ENCODE data around the gene FANCC.

Gene FANCC

GRCh38 chr9:95095641-95096355, 221.7 kb downstream of the FANCC start:
- DNase-seq (ENCODE audit: low read depth): no peak

DNA sequence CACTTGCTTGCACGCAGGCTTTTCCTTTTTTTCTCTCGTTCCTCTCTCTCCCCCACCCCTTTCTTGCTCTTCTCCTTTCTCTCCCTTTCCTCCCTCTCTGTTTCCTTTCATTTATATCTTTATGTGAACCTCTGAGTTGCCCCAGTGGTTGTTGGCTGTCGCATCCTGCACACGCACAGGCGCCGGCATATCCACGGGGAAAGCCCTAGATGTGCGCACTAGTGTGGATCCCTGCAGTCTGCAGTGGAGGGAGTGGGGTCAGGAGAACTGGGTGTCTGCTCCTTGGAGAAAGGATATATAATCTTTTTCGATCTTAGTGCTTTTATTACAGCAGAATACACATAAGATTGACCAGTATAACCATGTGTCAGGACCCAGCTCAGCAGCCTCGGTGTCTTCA, 223.5 kb downstream of the FANCC start:
- Histone ChIP-seq H3K9ac (ENCODE audit: low read length) (no peak overlapping the region), H3K36me3 (ENCODE audit: control insufficient read depth, insufficient read depth, low read length, severe bottlenecking) (peaks cover 4% of the 10 kb centered on the region), H3K27me3 (replicated peaks; ENCODE audit: control insufficient read depth, insufficient read depth, low read length) (no peaks in the 10 kb centered on the region), H3K4me3 (ENCODE audit: low read length) (no peak overlapping the region), H3K4me1 (ENCODE audit: control insufficient read depth, insufficient read depth, low read length) (peaks cover 22% of the 10 kb centered on the region), H3K9me3 (ENCODE audit: control insufficient read depth, low read length) (no peaks in the 10 kb centered on the region)
- DNase-seq (ENCODE audit: low read depth): no peak

More at GRCh38 chr9:95095641-95096355, 221.7 kb downstream of the FANCC start:
- H3K4me3 ChIP-seq (ENCODE audit: low read length): no peak overlapping the region
- peaks cover 35% of the 10 kb centered on the region for H3K4me1 ChIP-seq (ENCODE audit: control insufficient read depth, insufficient read depth, low read length)
- no peak overlapping the region for H3K9ac ChIP-seq (ENCODE audit: low read length)
- no peaks in the 10 kb centered on the region for H3K27me3 ChIP-seq (replicated peaks; ENCODE audit: control insufficient read depth, insufficient read depth, low read length)
- H3K36me3 ChIP-seq (ENCODE audit: control insufficient read depth, insufficient read depth, low read length, severe bottlenecking): no peaks in the 10 kb centered on the region
- H3K9me3 ChIP-seq (ENCODE audit: control insufficient read depth, low read length): no peaks in the 10 kb centered on the region

GRCh38 chr9:95093586-95093985, 223.9 kb downstream of the FANCC start:
- H3K9me3 ChIP-seq (ENCODE audit: control insufficient read depth, low read length): no peaks in the 10 kb centered on the region
- no peak overlapping the region for H3K4me3 ChIP-seq (ENCODE audit: low read length)
- H3K27me3 ChIP-seq (replicated peaks; ENCODE audit: control insufficient read depth, insufficient read depth, low read length): no peaks in the 10 kb centered on the region
- H3K4me1 ChIP-seq (ENCODE audit: control insufficient read depth, insufficient read depth, low read length): peaks cover 22% of the 10 kb centered on the region
- H3K9ac ChIP-seq (ENCODE audit: low read length): no peak overlapping the region
- no peak for DNase-seq (ENCODE audit: low read depth)
- peaks cover 6% of the 10 kb centered on the region for H3K36me3 ChIP-seq (ENCODE audit: control insufficient read depth, insufficient read depth, low read length, severe bottlenecking)

GRCh38 chr9:95092262-95093072, 225.0 kb downstream of the FANCC start:
- H3K4me1 ChIP-seq (ENCODE audit: control insufficient read depth, insufficient read depth, low read length): peaks cover 22% of the 10 kb centered on the region
- H3K4me3 ChIP-seq (ENCODE audit: low read length): no peak overlapping the region
- peak; percentile 85 for DNase-seq (ENCODE audit: low read depth)
- no peaks in the 10 kb centered on the region for H3K27me3 ChIP-seq (replicated peaks; ENCODE audit: control insufficient read depth, insufficient read depth, low read length)
- peak overlapping the region; percentile 19 for H3K9ac ChIP-seq (ENCODE audit: low read length)
- peaks cover 6% of the 10 kb centered on the region for H3K36me3 ChIP-seq (ENCODE audit: control insufficient read depth, insufficient read depth, low read length, severe bottlenecking)
- no peaks in the 10 kb centered on the region for H3K9me3 ChIP-seq (ENCODE audit: control insufficient read depth, low read length)

DNA sequence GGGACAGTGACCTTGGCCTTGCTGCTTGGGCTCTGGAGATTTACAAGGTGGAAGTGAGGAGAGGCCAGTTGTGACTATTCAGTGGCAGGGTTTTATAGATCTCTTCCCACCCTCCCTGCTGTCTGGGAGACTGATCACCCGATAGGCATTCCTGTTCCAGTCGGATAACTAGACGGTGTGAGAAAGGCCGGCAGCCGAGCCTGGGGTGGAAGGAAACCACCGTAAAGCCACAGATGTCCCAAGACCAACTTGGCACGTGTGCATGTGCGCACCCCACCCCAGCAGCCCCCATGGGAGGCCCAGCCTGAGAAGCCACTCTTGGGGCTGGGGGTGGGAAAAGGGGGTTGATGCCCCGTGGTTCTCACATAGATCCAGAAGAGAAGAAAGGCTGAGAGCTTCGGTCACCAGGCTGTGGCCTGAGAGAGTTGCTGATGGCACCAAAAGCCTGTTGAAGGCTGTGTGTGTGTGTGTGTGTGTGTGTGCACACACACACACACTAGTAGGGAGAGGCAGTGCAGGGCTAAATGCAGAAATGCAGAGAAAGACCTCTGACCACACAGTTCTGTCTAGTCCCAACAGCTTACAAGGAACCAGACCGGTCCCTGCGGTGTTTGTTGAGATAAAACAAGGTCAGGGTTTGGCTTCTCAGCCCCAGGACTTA, 225.8 kb downstream of the FANCC start:
- Histone ChIP-seq H3K4me3 (ENCODE audit: low read length) (no peak overlapping the region), H3K27me3 (replicated peaks; ENCODE audit: control insufficient read depth, insufficient read depth, low read length) (no peaks in the 10 kb centered on the region), H3K9ac (ENCODE audit: low read length) (peak overlapping the region; percentile 19), H3K36me3 (ENCODE audit: control insufficient read depth, insufficient read depth, low read length, severe bottlenecking) (peaks cover 8% of the 10 kb centered on the region), H3K4me1 (ENCODE audit: control insufficient read depth, insufficient read depth, low read length) (peaks cover 22% of the 10 kb centered on the region), H3K9me3 (ENCODE audit: control insufficient read depth, low read length) (no peaks in the 10 kb centered on the region)
- DNase-seq (ENCODE audit: low read depth): peak; percentile 75

- no peaks in the 10 kb centered on the region for H3K9me3 ChIP-seq (ENCODE audit: control insufficient read depth, low read length)
- H3K27me3 ChIP-seq (replicated peaks; ENCODE audit: control insufficient read depth, insufficient read depth, low read length): no peaks in the 10 kb centered on the region
- peaks cover 22% of the 10 kb centered on the region for H3K4me1 ChIP-seq (ENCODE audit: control insufficient read depth, insufficient read depth, low read length)
- H3K9ac ChIP-seq (ENCODE audit: low read length): no peak overlapping the region
- DNase-seq (ENCODE audit: low read depth): no peak
- peaks cover 15% of the 10 kb centered on the region for H3K36me3 ChIP-seq (ENCODE audit: control insufficient read depth, insufficient read depth, low read length, severe bottlenecking)
- H3K4me3 ChIP-seq (ENCODE audit: low read length): no peak overlapping the region
Measured at GRCh38 chr9:95090871-95091577, 226.5 kb downstream of the FANCC start.

DNA sequence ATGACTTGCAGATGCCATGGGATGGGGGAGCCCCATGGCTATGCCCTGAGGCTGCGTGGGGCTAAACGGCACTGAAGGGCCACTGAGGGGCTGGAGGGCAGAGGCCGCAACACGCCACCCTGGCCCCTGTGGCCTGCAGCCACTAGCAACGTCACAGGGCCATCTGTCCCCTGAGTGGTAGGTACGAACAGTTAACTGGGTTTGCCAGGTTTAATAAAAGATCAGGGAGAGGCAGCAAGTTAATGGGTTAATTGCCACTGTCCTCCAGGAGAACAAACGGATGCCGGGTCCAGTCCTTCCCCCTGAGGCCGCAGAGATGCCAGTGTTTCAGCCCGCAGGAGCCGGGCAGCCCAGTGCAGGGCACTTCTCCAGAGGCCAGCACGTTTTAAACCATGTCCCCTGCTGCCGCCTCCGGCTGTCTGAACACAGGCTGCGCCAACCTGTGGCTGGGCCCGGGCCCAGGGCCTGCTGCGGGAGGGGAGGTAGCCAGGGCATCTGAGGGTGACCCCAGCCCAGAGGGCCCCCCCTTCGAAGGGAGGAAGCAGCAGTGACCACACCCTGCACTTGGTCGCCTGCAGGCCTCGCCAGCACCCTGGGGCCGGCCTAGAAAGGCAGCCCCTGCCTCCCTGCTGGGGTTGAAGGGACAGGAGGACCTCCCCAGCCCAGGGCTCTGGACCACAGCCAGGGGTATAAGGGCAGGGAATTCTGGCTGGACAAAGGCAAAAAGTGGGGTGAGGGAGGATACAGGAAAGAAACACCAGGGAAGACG, 227.3 kb downstream of the FANCC start:
- no peak overlapping the region for H3K9ac ChIP-seq (ENCODE audit: low read length)
- no peaks in the 10 kb centered on the region for H3K9me3 ChIP-seq (ENCODE audit: control insufficient read depth, low read length)
- no peak for DNase-seq (ENCODE audit: low read depth)
- no peaks in the 10 kb centered on the region for H3K27me3 ChIP-seq (replicated peaks; ENCODE audit: control insufficient read depth, insufficient read depth, low read length)
- peaks cover 23% of the 10 kb centered on the region for H3K36me3 ChIP-seq (ENCODE audit: control insufficient read depth, insufficient read depth, low read length, severe bottlenecking)
- no peak overlapping the region for H3K4me3 ChIP-seq (ENCODE audit: low read length)
- peaks cover 22% of the 10 kb centered on the region for H3K4me1 ChIP-seq (ENCODE audit: control insufficient read depth, insufficient read depth, low read length)

- Histone ChIP-seq H3K27me3 (replicated peaks; ENCODE audit: control insufficient read depth, insufficient read depth, low read length) (no peaks in the 10 kb centered on the region), H3K4me3 (ENCODE audit: low read length) (no peak overlapping the region), H3K9me3 (ENCODE audit: control insufficient read depth, low read length) (no peaks in the 10 kb centered on the region), H3K4me1 (ENCODE audit: control insufficient read depth, insufficient read depth, low read length) (peaks cover 22% of the 10 kb centered on the region), H3K9ac (ENCODE audit: low read length) (no peak overlapping the region), H3K36me3 (ENCODE audit: control insufficient read depth, insufficient read depth, low read length, severe bottlenecking) (peaks cover 29% of the 10 kb centered on the region)
- DNase-seq (ENCODE audit: low read depth): no peak
Measured at GRCh38 chr9:95089257-95090022, 228.1 kb downstream of the FANCC start.

GRCh38 chr9:95088421-95089161, 228.9 kb downstream of the FANCC start:
- Histone ChIP-seq H3K4me1 (ENCODE audit: control insufficient read depth, insufficient read depth, low read length) (peaks cover 22% of the 10 kb centered on the region), H3K27me3 (replicated peaks; ENCODE audit: control insufficient read depth, insufficient read depth, low read length) (no peaks in the 10 kb centered on the region)

More at GRCh38 chr9:95088421-95089161, 228.9 kb downstream of the FANCC start:
- H3K36me3 ChIP-seq (ENCODE audit: control insufficient read depth, insufficient read depth, low read length, severe bottlenecking): peaks cover 36% of the 10 kb centered on the region
- no peaks in the 10 kb centered on the region for H3K9me3 ChIP-seq (ENCODE audit: control insufficient read depth, low read length)
- no peak overlapping the region for H3K9ac ChIP-seq (ENCODE audit: low read length)
- peak; percentile 39 for DNase-seq (ENCODE audit: low read depth)
- no peak overlapping the region for H3K4me3 ChIP-seq (ENCODE audit: low read length)
